Islet of Langerhans (tissue), 1 donor: ENCODE data around the gene FLNC.

Experiments
- FAIRE-seq: peaks from one replicate; lab custom pipeline; 2011; peaks lifted over from hg19 to GRCh38; lab: Jason Lieb, UNC

FLNC gene

GRCh38 chr7:128863433-128863989 lies 33.3 kb downstream of the FLNC start:
- FAIRE-seq, result no peak

- FAIRE-seq, result no peak
These were observed 35.1 kb downstream of the FLNC start for GRCh38 chr7:128865303-128865702.

- FAIRE-seq, result no peak
These were observed 36.0 kb downstream of the FLNC start for GRCh38 chr7:128865996-128866877.

- FAIRE-seq, result no peak
These were observed 37.0 kb downstream of the FLNC start for GRCh38 chr7:128867241-128867640.

GRCh38 chr7:128867842-128868623 lies 37.8 kb downstream of the FLNC start:
- FAIRE-seq, result no peak

- FAIRE-seq, result no peak
These were observed 38.5 kb downstream of the FLNC start for GRCh38 chr7:128868624-128869137.

GRCh38 chr7:128869138-128869943 lies 39.1 kb downstream of the FLNC start:
- FAIRE-seq, result no peak

- no peak for FAIRE-seq
These were observed 39.7 kb downstream of the FLNC start for GRCh38 chr7:128869944-128870285.

- FAIRE-seq, result no peak
These were observed 40.8 kb downstream of the FLNC start for GRCh38 chr7:128871050-128871449.

- no peak for FAIRE-seq
These were observed 42.2 kb downstream of the FLNC start for GRCh38 chr7:128872394-128872824.

- no peak for FAIRE-seq
These were observed 43.0 kb downstream of the FLNC start for GRCh38 chr7:128873234-128873633.

- no peak for FAIRE-seq
These were observed 44.2 kb downstream of the FLNC start for GRCh38 chr7:128874140-128875031.

- no peak for FAIRE-seq
These were observed 45.3 kb downstream of the FLNC start for GRCh38 chr7:128875523-128875948.

- FAIRE-seq, result no peak
These were observed 45.9 kb downstream of the FLNC start for GRCh38 chr7:128876127-128876526.

GRCh38 chr7:128876586-128876977 lies 46.4 kb downstream of the FLNC start:
- no peak for FAIRE-seq

GRCh38 chr7:128876978-128877755 lies 47.0 kb downstream of the FLNC start:
- FAIRE-seq, result no peak

- FAIRE-seq, result no peak
These were observed 47.5 kb downstream of the FLNC start for GRCh38 chr7:128877756-128878120.

- no peak for FAIRE-seq
These were observed 48.3 kb downstream of the FLNC start for GRCh38 chr7:128878226-128879105.

- no peak for FAIRE-seq
These were observed 49.3 kb downstream of the FLNC start for GRCh38 chr7:128879461-128879938.
